ENCODE results near the gene TAF6. TPM values are rescaled to one million over a fixed set of nuclear protein-coding genes. Genes with fewer than 3 reads are reported as not detected.
A peak's percentile ranks its signal among the peaks of the same experiment; 100 is the strongest.
"Not testable (repeated sequence)": the region's sequence is repeated elsewhere in the genome, so short reads cannot be mapped to it uniquely, and the experiment has no call there.

Gene TAF6
- total RNA-seq, 2 donors from 2014 or later: 40.7 to 45.3 TPM

DNA sequence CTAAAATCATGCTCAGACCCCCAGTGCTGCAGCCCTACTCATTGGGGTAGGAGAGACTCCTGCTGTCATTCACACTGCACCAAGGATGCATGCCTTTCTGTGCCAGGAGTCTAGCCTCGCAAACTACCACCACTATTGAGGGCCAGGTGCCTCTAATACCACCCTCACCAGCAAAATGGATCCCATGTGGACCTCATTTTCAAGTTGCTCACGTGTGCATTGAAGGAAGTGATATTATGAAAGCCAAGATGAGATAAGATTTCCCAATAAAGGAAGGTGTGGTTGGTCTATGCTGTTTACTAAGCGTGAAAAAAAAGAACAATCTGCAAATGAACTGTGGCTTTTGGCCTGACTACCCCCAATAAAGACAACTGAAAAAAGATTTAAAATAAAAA, 22.4 kb upstream of the TAF6 start:
- H3K4me3 Mint-ChIP-seq: no peak overlapping the region
- ATAC-seq (no peak), DNase-seq (no peak)
- H3K27ac Mint-ChIP-seq: no peak overlapping the region
- H3K36me3 Mint-ChIP-seq (ENCODE audit: low read depth): no peaks in the 10 kb centered on the region
- peaks cover 4% of the 10 kb centered on the region for H3K4me1 Mint-ChIP-seq
- no peaks in the 10 kb centered on the region for H3K9me3 ChIP-seq (ENCODE audit: control insufficient read depth, low read length, poor library complexity, severe bottlenecking)
- H3K27me3 Mint-ChIP-seq: no peaks in the 10 kb centered on the region

- no peaks in the 10 kb centered on the region for H3K9me3 ChIP-seq (ENCODE audit: control insufficient read depth, low read length, poor library complexity, severe bottlenecking)
- Mint-ChIP-seq H3K4me1 (peaks cover 4% of the 10 kb centered on the region), H3K4me3 (no peak overlapping the region), H3K27ac (no peak overlapping the region), H3K27me3 (no peaks in the 10 kb centered on the region), H3K36me3 (ENCODE audit: low read depth) (no peaks in the 10 kb centered on the region)
- DNase-seq: no peak
- ATAC-seq: no peak
Observed at GRCh38 chr7:100137851-100138760, 18.9 kb upstream of the TAF6 start.

DNA sequence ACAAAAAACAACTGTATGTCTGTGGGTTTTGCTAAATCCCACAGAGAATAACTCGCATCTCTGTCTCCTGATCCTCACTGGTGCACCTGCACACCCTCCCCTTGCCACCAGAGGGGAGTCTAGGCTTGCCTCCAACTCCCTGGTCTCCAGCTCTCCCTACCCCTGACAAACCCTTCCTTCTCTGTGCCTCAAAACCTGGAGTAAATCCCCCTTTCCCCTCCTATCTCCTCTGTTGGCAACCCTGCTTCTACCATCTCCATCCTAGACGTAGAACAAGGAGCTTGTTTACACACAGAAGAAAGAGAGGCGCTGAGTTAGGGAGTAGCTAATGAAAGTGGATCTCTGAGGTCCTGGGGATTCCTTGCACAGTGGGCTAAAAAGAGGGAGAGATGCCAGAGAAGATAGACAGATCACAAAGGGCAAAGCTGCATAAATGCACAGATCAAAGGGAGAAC, 13.6 kb upstream of the TAF6 start:
- no peaks in the 10 kb centered on the region for H3K36me3 Mint-ChIP-seq (ENCODE audit: low read depth)
- H3K4me1 Mint-ChIP-seq: peaks cover 13% of the 10 kb centered on the region
- H3K9me3 ChIP-seq (ENCODE audit: control insufficient read depth, low read length, poor library complexity, severe bottlenecking): no peaks in the 10 kb centered on the region
- H3K27ac Mint-ChIP-seq: peak overlapping the region; percentile 19
- H3K4me3 Mint-ChIP-seq: peak overlapping the region; percentile 31
- ATAC-seq: peak; percentile 85
- no peaks in the 10 kb centered on the region for H3K27me3 Mint-ChIP-seq
- peak; percentile 26 to 50 (median 35) for DNase-seq

DNA sequence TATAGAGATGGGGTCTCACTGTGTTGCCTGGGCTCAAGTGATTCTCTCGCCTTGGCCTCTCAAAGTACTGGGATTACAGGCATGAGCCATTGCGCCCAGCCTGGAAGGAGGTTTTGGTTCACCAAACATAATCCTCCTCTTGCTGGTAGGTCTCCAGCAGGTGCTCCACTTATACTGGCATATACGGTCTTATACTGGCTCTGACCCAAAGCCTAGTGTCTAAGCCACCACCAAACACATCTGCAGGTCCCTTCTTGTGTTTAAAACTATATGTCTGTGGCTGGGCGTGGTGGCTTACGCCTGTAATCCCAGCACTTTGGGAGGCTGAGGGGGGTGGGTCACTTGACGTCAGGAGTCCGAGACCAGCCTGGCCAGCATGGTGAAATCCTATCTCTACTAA, 13.0 kb upstream of the TAF6 start:
- Mint-ChIP-seq H3K4me3 (no peak overlapping the region), H3K4me1 (peaks cover 13% of the 10 kb centered on the region), H3K27me3 (no peaks in the 10 kb centered on the region), H3K27ac (peak overlapping the region; percentile 83), H3K36me3 (ENCODE audit: low read depth) (no peaks in the 10 kb centered on the region)
- DNase-seq (no peak), ATAC-seq (no peak)
- no peaks in the 10 kb centered on the region for H3K9me3 ChIP-seq (ENCODE audit: control insufficient read depth, low read length, poor library complexity, severe bottlenecking)

GRCh38 chr7:100130608-100131453, 11.7 kb upstream of the TAF6 start:
- no peaks in the 10 kb centered on the region for H3K36me3 Mint-ChIP-seq (ENCODE audit: low read depth)
- peak overlapping the region; percentile 83 for H3K27ac Mint-ChIP-seq
- ATAC-seq: no peak
- H3K4me3 Mint-ChIP-seq: peak overlapping the region; percentile 83
- H3K9me3 ChIP-seq (ENCODE audit: control insufficient read depth, low read length, poor library complexity, severe bottlenecking): no peaks in the 10 kb centered on the region
- H3K27me3 Mint-ChIP-seq: no peaks in the 10 kb centered on the region
- DNase-seq: peak; percentile 72 to 85 (median 76)
- H3K4me1 Mint-ChIP-seq: peaks cover 13% of the 10 kb centered on the region

- H3K4me3 Mint-ChIP-seq; H3K27me3 Mint-ChIP-seq; DNase-seq; ATAC-seq; H3K9me3 ChIP-seq (ENCODE audit: control insufficient read depth, low read length, poor library complexity, severe bottlenecking); H3K27ac Mint-ChIP-seq; H3K36me3 Mint-ChIP-seq (ENCODE audit: low read depth): not testable (repeated sequence)
- peaks cover 17% of the 10 kb centered on the region for H3K4me1 Mint-ChIP-seq
Observed at GRCh38 chr7:100130220-100130607, 11.1 kb upstream of the TAF6 start.

DNA sequence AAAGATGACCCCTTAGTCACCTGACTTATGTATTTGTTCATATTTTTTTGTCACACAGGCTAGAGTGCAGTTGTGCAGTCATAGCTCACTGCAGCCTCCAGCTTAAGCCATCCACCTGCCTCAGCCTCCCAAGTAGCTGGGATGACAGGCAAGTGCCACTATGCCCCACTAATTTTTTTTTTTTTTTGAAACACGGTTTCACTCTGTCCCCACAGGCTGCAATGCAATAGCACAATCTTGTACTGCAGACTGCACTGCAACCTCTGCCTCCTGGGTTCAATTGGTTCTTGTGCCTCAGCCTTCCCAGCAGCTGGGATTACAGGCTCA, 9.4 kb upstream of the TAF6 start:
- H3K27me3 Mint-ChIP-seq: no peaks in the 10 kb centered on the region
- H3K27ac Mint-ChIP-seq: no peak overlapping the region
- no peaks in the 10 kb centered on the region for H3K36me3 Mint-ChIP-seq (ENCODE audit: low read depth)
- no peaks in the 10 kb centered on the region for H3K9me3 ChIP-seq (ENCODE audit: control insufficient read depth, low read length, poor library complexity, severe bottlenecking)
- H3K4me1 Mint-ChIP-seq: peaks cover 24% of the 10 kb centered on the region
- no peak for DNase-seq
- H3K4me3 Mint-ChIP-seq: peak overlapping the region; percentile 97
- no peak for ATAC-seq

DNA sequence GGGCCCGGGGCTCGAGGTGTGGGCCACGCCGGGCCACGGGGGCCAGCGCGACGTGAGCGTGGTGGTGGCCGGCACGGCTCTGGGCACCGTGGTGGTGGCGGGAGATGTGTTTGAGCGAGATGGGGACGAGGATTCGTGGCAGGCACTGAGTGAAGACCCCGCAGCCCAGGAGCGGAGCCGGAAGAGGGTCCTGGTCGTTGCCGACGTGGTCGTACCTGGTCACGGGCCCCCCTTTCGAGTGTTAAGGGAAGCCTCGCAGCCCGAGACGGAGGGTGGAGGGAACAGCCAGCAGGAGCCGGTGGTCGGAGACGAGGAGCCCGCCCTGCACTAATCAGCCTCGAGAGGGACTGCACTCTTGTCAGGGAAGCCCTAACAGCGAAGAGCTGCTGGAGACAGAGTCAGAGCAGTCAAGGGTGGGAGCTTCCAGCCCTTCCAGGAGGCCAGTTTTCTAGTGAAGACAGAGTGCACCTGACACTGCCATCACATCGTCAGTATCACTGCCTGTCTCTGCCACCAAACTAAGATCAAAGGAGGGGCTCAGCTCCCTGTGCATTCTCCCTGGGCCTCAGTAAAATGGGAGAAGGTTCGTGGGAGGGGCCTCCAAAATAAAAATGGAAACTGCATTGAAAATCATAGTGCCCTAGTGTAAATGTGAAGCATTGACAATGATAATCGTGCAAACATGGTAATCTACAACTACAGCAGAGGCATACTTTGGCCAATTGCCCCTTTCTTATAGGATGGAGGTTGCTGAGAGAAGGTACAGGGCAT, 8.9 kb upstream of the TAF6 start:
- DNase-seq (no peak), ATAC-seq (no peak)
- H3K4me3 Mint-ChIP-seq: peak overlapping the region; percentile 97
- H3K4me1 Mint-ChIP-seq: peaks cover 24% of the 10 kb centered on the region
- peak overlapping the region; percentile 54 for H3K27ac Mint-ChIP-seq
- no peaks in the 10 kb centered on the region for H3K36me3 Mint-ChIP-seq (ENCODE audit: low read depth)
- no peaks in the 10 kb centered on the region for H3K27me3 Mint-ChIP-seq
- no peaks in the 10 kb centered on the region for H3K9me3 ChIP-seq (ENCODE audit: control insufficient read depth, low read length, poor library complexity, severe bottlenecking)

- peak; percentile 82 for ATAC-seq
- H3K9me3 ChIP-seq (ENCODE audit: control insufficient read depth, low read length, poor library complexity, severe bottlenecking): no peaks in the 10 kb centered on the region
- H3K4me1 Mint-ChIP-seq: peaks cover 20% of the 10 kb centered on the region
- no peaks in the 10 kb centered on the region for H3K36me3 Mint-ChIP-seq (ENCODE audit: low read depth)
- H3K27me3 Mint-ChIP-seq: no peaks in the 10 kb centered on the region
- peak; percentile 79 to 86 (median 86) for DNase-seq
- H3K27ac Mint-ChIP-seq: peak within 1 kb of the TSS; percentile 98
- peak within 1 kb of the TSS; percentile 97 for H3K4me3 Mint-ChIP-seq
Observed at GRCh38 chr7:100126931-100127865, 8.0 kb upstream of the TAF6 start, which contains the start of gene MBLAC1. TSS of gene MBLAC1 (plus strand) at chr7:100126967. CDS start at chr7:100127396, 429 bp downstream.

GRCh38 chr7:100126239-100126930, 7.2 kb upstream of the TAF6 start:
- no peak for DNase-seq
- peak; percentile 2 for ATAC-seq
- no peaks in the 10 kb centered on the region for H3K9me3 ChIP-seq (ENCODE audit: control insufficient read depth, low read length, poor library complexity, severe bottlenecking)
- H3K27ac Mint-ChIP-seq: peak overlapping the region; percentile 98
- no peaks in the 10 kb centered on the region for H3K27me3 Mint-ChIP-seq
- H3K4me1 Mint-ChIP-seq: peaks cover 20% of the 10 kb centered on the region
- H3K4me3 Mint-ChIP-seq: peak overlapping the region; percentile 97
- H3K36me3 Mint-ChIP-seq (ENCODE audit: low read depth): no peaks in the 10 kb centered on the region

DNA sequence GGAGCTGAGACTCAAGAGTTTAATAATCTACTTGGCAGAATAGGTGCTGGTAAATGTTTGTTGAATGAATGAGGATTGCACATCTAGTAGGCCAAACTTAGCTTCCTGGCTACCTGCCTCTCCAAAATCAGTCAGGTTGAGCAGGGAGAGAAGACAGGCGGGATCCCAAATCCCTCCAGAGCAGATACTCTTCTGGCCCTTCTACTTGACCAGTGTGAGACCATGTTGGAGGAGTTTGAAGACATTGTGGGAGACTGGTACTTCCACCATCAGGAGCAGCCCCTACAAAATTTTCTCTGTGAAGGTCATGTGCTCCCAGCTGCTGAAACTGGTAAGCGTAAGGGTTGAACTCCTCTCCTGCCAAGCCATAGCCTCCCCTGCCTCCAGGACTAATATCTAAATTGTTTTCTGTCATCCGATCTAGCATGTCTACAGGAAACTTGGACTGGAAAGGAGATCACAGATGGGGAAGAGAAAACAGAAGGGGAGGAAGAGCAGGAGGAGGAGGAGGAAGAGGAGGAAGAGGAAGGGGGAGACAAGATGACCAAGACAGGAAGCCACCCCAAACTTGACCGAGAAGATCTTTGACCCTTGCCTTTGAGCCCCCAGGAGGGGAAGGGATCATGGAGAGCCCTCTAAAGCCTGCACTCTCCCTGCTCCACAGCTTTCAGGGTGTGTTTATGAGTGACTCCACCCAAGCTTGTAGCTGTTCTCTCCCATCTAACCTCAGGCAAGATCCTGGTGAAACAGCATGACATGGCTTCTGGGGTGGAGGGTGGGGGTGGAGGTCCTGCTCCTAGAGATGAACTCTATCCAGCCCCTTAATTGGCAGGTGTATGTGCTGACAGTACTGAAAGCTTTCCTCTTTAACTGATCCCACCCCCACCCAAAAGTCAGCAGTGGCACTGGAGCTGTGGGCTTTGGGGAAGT, 5.4 kb upstream of the TAF6 start:
- DNase-seq: no peak

More for the DNA sequence above, 5.4 kb upstream of the TAF6 start:
- Mint-ChIP-seq H3K4me1 (peaks cover 31% of the 10 kb centered on the region), H3K4me3 (no peak overlapping the region), H3K27me3 (no peaks in the 10 kb centered on the region), H3K27ac (peak overlapping the region; percentile 98), H3K36me3 (ENCODE audit: low read depth) (no peaks in the 10 kb centered on the region)
- no peaks in the 10 kb centered on the region for H3K9me3 ChIP-seq (ENCODE audit: control insufficient read depth, low read length, poor library complexity, severe bottlenecking)
- no peak for ATAC-seq
